ENCODE measurements around the gene H3-3A. TPM values are rescaled to one million over a fixed set of nuclear protein-coding genes. Genes with fewer than 3 reads are reported as not detected.

Gene H3-3A
- total and polyA plus RNA-seq, 10 of the 15 experiments (the other 5 are each of a cell fraction or from before 2014, with no cell fraction given) = 215 to 486 (median 393) TPM

DNA sequence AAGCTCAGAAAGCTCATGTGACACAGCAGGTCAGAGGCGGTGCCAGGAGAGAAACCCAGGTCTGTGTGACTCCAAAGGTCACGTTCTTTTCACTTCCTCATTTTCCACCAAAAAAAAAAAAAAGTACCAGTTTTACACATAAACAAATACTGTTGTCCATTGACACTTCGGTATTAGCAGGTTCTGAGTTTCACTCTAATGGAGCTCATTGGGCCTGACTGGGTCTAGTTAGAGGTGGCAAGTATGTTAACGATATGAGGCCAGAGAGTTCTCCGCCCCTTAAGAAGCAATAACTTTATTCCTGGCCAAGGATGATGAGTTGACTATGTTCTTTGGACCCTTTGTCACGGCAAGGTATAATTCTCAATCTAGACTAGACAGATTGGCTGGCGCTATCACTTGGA lies 33.4 kb upstream of the H3-3A start (continued):
- TF ChIP-seq IRF4 (IDR thresholded peaks at IDR 0.05; ENCODE audit: low read depth, low read length) (peak; percentile 82), NR2C1 (IDR thresholded peaks at IDR 0.05) (peak; percentile 71), EED (IDR thresholded peaks at IDR 0.05; ENCODE audit: low read depth) (peak; percentile 69; the same call in 1 of the 2 replicates), MTA2 (IDR thresholded peaks at IDR 0.05; ENCODE audit: low read depth) (peak; percentile 69; the same call in 1 of the 2 replicates), IKZF2 (IDR thresholded peaks at IDR 0.05) (peak; percentile 91 to 94; a peak in 3 of 4 replicates), RAD51 (IDR thresholded peaks at IDR 0.05) (peak; percentile 93), USF2 (IDR thresholded peaks at IDR 0.05; ENCODE audit: borderline replicate concordance, low read depth, low read length) (peak; percentile 38; the same call in 1 of the 2 replicates), NR2F1 (conservative IDR thresholded peaks at IDR 0.05) (peak; percentile 93), RUNX3 (IDR thresholded peaks at IDR 0.05; ENCODE audit: low read length) (peak; percentile 60), SPI1 (IDR thresholded peaks at IDR 0.05; ENCODE audit: borderline replicate concordance, insufficient read depth, low read depth, low read length) (peak; percentile 99)
- TF ChIP-seq, protein P1, sequence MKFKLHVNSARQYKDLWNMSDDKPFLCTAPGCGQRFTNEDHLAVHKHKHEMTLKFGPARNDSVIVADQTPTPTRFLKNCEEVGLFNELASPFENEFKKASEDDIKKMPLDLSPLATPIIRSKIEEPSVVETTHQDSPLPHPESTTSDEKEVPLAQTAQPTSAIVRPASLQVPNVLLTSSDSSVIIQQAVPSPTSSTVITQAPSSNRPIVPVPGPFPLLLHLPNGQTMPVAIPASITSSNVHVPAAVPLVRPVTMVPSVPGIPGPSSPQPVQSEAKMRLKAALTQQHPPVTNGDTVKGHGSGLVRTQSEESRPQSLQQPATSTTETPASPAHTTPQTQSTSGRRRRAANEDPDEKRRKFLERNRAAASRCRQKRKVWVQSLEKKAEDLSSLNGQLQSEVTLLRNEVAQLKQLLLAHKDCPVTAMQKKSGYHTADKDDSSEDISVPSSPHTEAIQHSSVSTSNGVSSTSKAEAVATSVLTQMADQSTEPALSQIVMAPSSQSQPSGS (IDR thresholded peaks at IDR 0.05; ENCODE audit: low read length) = 0 out of 2 replicates have a peak, but pooled peaks have one; percentile 20

Data from GM12878 (cell line).